GM18508 (cell line): ENCODE results near the gene KIAA1549.
"Not testable (repeated sequence)": the region's sequence is repeated elsewhere in the genome, so short reads cannot be mapped to it uniquely, and the experiment has no call there.

Experiments
- ATAC-seq: cut with Tn5 transposase; IDR thresholded peaks from one replicate; pipeline ENCODE4 v1.9.1; 2021; ENCODE audit warnings: moderate number of reproducible peaks; ENCODE audit not compliant: insufficient read depth, unreplicated experiment

The KIAA1549 gene

DNA sequence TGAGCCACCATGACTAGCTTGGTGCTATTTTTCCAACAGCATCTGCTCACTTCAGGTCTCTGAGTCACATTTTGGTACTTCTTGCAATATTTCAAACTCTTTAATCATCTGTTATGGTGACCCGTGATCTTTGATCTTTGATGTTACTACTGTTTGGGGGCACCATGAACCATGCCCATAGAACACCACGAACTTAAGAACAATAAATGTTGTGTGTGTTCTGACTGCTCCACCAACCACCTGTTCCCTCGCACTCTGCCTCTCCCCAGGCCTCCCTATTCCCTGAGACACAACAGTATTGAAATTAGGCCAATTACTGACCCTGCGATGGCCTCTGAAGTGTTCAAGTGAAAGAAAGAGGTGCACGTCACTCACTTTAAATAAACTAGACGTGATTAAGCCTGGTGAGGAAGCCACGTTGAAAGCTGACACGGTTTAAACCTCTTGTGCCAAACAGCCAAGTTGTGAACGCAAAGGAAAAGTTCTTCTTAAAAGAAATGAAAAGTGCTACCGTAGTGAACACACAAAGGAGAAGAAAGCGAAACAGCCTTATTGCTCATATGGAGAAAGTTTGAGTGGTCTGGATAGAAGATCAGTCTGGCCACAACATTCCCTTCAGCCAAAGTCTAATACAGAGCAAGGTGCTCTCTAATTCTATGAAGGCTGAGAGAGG is 156.0 kb downstream of the KIAA1549 start:
- no peak for ATAC-seq

- ATAC-seq, result no peak
Observed at GRCh38 chr7:138822867-138823535, 158.2 kb downstream of the KIAA1549 start.

DNA sequence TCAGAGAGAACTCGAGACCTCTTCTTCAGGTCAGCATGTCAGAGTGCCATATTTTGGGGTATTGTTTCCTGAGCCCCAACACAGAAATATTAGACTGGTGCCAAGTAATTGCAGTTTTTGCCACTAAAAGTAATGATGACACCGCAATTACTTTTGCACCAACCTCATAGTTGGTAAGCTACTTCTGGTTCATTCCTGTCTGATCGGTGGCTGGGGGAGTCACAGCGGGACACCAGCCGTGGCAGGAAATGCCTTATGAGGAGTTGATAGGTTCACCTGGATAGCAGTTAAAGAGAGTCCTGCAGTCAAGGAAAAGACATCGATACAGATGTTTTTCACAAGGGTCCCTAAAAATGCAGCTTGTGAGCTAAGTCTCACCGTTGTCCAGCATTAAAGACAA is 159.3 kb downstream of the KIAA1549 start:
- ATAC-seq, result no peak

DNA sequence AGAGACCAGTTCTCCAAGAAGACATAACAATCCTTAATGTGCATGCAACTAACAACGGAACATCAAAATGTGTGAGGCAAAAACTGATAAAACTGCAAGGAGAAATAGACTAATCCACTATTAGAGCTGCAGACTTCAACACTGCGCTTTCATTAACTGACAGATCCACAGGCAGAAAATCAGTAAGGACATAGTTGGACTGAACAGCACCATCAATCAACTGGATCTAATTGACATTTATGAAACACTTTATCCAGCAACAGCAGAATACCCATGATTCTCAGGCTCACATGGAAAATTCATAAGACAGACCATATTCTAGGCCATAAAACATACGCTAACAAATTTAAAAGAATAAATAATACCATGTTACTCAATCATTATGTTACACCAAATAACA is 161.6 kb downstream of the KIAA1549 start:
- no peak for ATAC-seq

DNA sequence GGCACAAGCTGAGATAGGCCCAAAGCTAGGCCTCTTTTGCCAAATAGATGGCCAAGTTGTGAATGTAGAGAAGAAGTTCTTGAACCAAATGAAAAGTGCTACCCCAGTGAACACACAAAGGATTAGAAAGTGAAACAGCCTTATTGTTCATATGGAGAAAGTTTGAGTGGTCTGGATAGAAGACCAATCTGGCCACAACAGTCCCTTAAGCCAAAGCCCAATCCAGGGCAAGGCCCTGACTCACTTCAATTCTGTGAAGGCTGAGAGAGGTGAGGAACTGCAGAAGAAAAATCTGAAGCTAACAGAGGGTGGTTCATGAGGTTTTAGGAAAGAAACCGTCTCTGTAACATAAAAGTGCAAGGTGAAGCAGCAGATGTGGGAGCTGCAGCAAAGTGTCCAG is 164.5 kb downstream of the KIAA1549 start:
- no peak for ATAC-seq

GRCh38 chr7:138814816-138815332 is 166.3 kb downstream of the KIAA1549 start:
- ATAC-seq, result no peak

- no peak for ATAC-seq
Observed at GRCh38 chr7:138813945-138814344, 167.2 kb downstream of the KIAA1549 start.

DNA sequence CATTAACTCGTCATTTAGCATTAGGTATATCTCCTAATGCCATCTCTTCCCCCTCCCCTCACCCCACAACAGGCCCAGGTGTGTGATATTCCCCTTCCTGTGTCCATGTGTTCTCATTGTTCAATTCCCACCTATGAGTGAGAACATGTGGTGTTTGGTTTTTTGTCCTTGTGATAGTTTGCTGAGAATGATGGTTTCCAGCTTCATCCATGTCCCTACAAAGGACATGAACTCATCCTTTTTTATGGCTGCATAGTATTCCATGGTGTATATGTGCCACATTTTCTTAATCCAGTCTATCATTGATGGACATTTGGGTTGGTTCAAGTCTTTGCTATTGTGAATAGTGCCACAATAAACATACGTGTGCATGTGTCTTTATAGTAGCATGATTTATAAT is 169.9 kb downstream of the KIAA1549 start:
- not testable (repeated sequence) for ATAC-seq

- ATAC-seq, result no peak
Observed at GRCh38 chr7:138809346-138809745, 171.8 kb downstream of the KIAA1549 start.

DNA sequence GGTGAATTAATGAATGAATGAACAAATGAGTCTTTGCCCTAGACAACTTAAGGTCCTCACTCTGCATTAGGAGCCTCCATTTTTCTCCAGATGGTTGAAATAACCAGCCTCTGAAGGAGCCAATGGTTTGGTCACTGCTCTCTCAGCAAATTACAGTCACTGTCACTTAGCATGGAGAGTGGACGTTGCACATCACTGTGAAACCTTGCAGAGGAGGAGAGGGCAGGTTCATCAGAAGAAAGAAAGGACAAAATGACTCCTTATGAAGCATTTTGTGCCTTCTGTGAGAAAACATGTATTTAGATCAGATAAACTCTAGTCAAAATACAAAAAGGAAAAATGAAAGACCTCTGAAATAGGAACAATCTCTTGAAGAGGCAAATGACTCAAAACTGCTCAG is 176.6 kb downstream of the KIAA1549 start:
- ATAC-seq, result no peak

DNA sequence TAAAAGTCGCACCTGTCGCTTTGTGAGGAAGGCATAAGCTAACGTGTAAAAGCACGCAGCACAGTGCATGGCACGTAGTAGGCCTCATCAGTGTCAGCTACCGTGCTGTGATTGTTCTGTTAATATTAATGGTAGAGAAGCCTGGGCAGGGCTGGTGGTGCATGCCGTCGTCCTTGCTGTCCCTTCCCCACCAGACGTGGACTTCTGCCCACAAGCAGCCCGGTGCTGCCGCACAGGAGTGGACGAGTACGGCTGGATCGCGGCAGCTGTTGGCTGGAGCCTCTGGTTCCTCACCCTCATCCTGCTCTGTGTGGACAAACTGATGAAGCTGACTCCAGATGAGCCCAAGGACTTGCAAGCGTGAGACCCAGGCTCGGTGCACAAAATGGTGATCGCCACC is 178.5 kb downstream of the KIAA1549 start:
- no peak for ATAC-seq

GRCh38 chr7:138801256-138801655 is 179.9 kb downstream of the KIAA1549 start:
- ATAC-seq, result no peak

DNA sequence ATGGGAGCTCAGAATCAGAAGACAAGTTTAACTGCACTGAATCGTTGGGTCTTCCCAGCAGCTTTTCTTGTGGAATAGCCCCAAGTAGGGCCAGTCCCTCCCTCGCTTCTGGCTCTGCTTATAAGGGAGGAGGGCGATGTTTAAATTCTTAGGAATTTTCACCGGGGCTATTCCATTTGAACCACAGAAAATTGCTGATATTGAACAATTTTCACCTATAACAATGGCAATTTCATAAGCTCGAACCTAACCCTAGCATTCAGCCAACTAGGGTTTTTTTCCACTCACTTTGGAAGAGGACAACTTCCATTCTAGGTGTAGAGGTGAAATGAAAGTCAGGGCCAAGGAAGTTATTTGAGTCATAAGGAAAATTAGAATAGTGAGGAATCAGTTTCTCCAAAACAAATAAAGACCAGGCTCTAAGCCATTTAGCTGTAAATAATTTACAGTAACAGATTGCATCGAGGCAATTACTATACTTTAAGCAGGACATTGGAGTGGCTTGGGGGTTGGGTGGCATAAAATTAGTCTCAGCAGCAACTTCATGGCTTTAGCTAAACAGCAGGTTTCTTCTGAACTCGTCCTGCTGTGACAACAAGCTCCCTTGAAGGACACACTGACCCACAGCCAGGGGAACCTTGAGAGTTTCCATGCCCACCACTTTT is 181.7 kb downstream of the KIAA1549 start:
- no peak for ATAC-seq

GRCh38 chr7:138798836-138799235 is 182.4 kb downstream of the KIAA1549 start:
- ATAC-seq, result no peak

DNA sequence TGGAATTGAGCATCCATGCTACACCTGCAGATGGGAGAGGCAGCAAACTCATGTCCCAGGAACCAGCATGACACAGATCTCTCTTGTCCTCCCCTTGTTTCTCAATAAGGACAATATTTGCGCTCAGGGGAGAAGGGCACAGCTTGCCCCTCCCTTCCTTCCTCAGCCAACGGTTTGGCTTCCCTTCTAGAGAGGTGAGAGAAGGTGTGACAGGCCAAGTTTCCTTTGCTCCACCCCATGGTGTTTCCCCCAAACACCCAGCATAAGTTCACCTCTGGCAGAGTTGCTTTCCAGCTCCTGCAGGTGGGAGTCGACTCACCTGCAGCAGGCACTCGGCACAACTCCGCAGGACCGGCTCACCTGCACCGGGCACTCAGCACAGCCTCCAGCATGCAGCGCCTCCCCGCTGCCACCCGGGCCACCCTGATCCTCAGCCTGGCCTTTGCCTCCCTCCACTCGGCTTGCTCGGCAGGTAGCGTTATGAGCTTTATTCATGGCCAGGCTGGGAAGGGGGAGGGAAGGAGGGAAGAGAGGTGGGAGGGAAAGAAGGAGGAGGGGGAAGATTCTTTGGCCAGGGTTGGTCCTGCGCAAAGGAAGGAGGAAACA is 183.4 kb downstream of the KIAA1549 start, which contains the start of the genes ATP6V0A4 and TMEM213:
TSS of gene ATP6V0A4 (minus strand) at position 482 of the 606 bp plus-strand sequence. CDS start 26,949 bp downstream, outside the sequence.
TSS of gene TMEM213 (plus strand) at position 280 of the 606 bp plus-strand sequence. CDS start at position 391, 111 bp downstream.
- ATAC-seq, result no peak

DNA sequence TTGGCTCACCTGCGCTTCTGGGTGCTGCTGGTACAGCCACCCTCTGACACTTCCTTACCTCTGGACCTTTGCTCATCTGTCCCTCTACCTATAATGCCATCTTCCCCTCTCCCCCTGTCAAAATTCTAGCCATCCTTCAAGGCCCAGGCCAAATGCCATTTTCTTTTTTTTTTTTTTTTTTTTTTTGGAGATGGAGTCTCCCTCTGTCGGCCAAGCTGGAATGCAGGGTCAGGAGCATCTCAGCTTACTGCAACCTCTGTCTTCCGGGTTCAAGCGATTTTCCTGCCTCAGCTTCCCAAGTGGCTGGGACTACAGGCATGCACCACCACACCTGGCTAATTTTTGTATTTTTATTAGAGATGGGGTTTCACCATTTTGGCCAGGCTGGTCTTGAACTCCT is 184.1 kb downstream of the KIAA1549 start:
- not testable (repeated sequence) for ATAC-seq

GRCh38 chr7:138796038-138796615 is 185.1 kb downstream of the KIAA1549 start:
- no peak for ATAC-seq

DNA sequence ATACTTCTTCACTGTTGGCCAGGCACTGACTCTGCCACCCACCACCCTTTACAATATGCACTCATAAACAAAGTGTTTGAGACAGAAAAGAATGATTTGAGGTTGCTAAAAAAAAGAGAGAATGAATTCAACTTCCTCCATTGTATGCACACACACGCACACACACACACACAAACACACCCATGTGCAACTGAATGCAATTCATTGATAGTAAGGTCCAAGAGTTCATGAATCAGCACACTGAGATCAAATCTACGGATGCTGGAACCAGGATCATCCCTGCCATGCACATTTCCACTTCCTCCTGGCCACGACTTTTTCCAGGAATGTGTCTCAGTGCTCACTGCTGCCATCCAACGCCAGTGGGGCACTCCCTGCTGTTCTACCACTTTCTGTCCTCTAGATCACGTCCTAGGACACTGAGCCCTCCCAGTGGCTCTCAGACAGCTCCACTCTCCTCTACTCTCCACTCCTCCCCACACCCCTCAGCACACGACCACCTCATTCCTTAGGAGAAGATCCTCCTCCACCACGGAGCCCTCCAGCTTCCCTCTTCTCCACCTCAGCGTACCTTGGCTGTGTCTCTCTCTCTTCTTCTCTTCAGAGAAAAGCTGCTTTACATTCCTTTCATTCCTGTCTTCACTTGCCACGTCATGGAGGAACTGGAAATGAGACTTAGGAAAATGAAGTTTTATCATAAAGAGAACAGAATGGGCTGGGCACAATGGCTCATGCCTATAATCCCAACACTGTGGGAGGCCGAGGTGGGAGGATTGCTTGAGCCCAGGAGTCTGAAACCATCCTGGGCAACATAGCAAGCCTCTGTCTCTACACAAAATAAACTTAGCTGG is 195.4 kb downstream of the KIAA1549 start:
- ATAC-seq, result no peak

- no peak for ATAC-seq
Observed at GRCh38 chr7:138784692-138785091, 196.5 kb downstream of the KIAA1549 start.
